Body of pancreas (tissue), 4 donors: ENCODE measurements around the gene SMCHD1. TPM values are rescaled to one million over a fixed set of nuclear protein-coding genes. Genes with fewer than 3 reads are reported as not detected.

ENCODE experiments used
- ATAC-seq: fragments of 150-250 bp; one replicate; pipeline ENCODE4 v1.9.1; 2016
- DNase-seq, 4 donors: peaks; one replicate each; pipeline ENCODE4 v3.0.0-alpha.2; 2019
- H3K27ac ChIP-seq, 4 donors: fragments of 200-600 bp; sonication (generic); 1 replicate in 3 of 4; 2 replicates in 1 of 4; pipeline versions ENCODE4 v1.5.1 to v1.6.1; 2016 to 2019; ENCODE audit warnings: mild to moderate bottlenecking in 1 of 4, mixed read lengths in 1 of 4, moderate library complexity in 1 of 4
- H3K27me3 ChIP-seq, 2 donors: fragments of 200-600 bp; sonication (generic); one replicate each; pipeline ENCODE4 v1.6.0; 2016; ENCODE audit warnings: mild to moderate bottlenecking in 1 of 2
- H3K36me3 ChIP-seq, 2 donors: fragments of 200-600 bp; sonication (generic); replicated peaks in 1 of 2; 2 replicates each; pipeline ENCODE4 v1.5.1; 2016; ENCODE audit warnings: low read depth in 2 of 2; ENCODE audit not compliant: insufficient read depth in 1 of 2
- H3K4me1 ChIP-seq: fragments of 200-600 bp; sonication (generic); one replicate; pipeline ENCODE4 v1.6.0; 2016
- H3K4me3 ChIP-seq, 2 donors: fragments of 200-600 bp; sonication (generic); 1 replicate in 1 of 2; 2 replicates in 1 of 2; pipeline ENCODE4 v1.5.1; 2016 to 2019
- H3K9me3 ChIP-seq, 3 donors: fragments of 200-600 bp; sonication (generic); 1 replicate in 2 of 3; 2 replicates in 1 of 3; pipeline ENCODE4 v1.5.1; 2016
- POLR2A ChIP-seq, 3 donors: fragments of 450-650 bp; IDR thresholded peaks; one replicate each; pipeline ENCODE4 v1.6.1; 2016; ENCODE audit warnings: antibody characterized with exemption in 3 of 3, mild to moderate bottlenecking in 2 of 3
- WGBS, 2 donors: methylation state at CpG; one replicate each; pipeline ENCODE4 v1.1.5; 2017; 5-methylcytosine and 5-hydroxymethylcytosine counted together
- intact Hi-C: fragments of 100-400 bp; cut with DNase I; formaldehyde crosslinking; loops from one replicate; pipeline ENCODE4 v1.15.1; 2023
- total RNA-seq, 2 donors: library from RNA; depleted of rRNA; stranded (reverse); fragments of >200 nt; gene quantifications; one replicate each; pipeline ENCODE4 v1.1.0, GENCODE V29; 2016
- TF ChIP-seq, protein P1 (sequence below), 7 experiments: fragments of 450-650 bp in 4 of 7; fragments of 200-600 bp in 3 of 7; sonication (generic) in 3 of 7; IDR thresholded peaks; one replicate each; pipeline ENCODE4 v1.5.1; 2016 to 2019; ENCODE audit warnings: antibody characterized with exemption in 7 of 7

SMCHD1 gene
- total RNA-seq, 2 donors from 2014 or later = 56.0 to 100 TPM

GRCh38 chr18:2758309-2758708 lies 102.8 kb downstream of the SMCHD1 start:
- TF ChIP-seq, protein P1, sequence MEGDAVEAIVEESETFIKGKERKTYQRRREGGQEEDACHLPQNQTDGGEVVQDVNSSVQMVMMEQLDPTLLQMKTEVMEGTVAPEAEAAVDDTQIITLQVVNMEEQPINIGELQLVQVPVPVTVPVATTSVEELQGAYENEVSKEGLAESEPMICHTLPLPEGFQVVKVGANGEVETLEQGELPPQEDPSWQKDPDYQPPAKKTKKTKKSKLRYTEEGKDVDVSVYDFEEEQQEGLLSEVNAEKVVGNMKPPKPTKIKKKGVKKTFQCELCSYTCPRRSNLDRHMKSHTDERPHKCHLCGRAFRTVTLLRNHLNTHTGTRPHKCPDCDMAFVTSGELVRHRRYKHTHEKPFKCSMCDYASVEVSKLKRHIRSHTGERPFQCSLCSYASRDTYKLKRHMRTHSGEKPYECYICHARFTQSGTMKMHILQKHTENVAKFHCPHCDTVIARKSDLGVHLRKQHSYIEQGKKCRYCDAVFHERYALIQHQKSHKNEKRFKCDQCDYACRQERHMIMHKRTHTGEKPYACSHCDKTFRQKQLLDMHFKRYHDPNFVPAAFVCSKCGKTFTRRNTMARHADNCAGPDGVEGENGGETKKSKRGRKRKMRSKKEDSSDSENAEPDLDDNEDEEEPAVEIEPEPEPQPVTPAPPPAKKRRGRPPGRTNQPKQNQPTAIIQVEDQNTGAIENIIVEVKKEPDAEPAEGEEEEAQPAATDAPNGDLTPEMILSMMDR (IDR thresholded peaks at IDR 0.05) = no peak
- no peak for TF ChIP-seq POLR2A (IDR thresholded peaks at IDR 0.05)
- Histone ChIP-seq H3K4me1 (no peaks in the 10 kb centered on the region), H3K36me3 (peaks cover 4 to 21% of the 10 kb centered on the region in 2 donors), H3K27ac (no peak overlapping the region), H3K27me3 (no peaks in the 10 kb centered on the region), H3K9me3 (no peaks in the 10 kb centered on the region), H3K4me3 (no peak overlapping the region)
- WGBS, 2 donors = 71 to 81% methylated on average over 1 of the region's 1 CpG
- ATAC-seq (no peak), DNase-seq (no peak)
- intact Hi-C loops = no loop called here

- intact Hi-C loops = no loop called here
- H3K27me3 ChIP-seq = no peaks in the 10 kb centered on the region
- DNase-seq = no peak
- peaks cover 0 to 53% of the 10 kb centered on the region in 2 donors for H3K36me3 ChIP-seq
- TF ChIP-seq, protein P1 (IDR thresholded peaks at IDR 0.05) = no peak
- no peak for TF ChIP-seq POLR2A (IDR thresholded peaks at IDR 0.05)
- no peak overlapping the region for H3K27ac ChIP-seq
- no peak overlapping the region for H3K4me3 ChIP-seq
- 90 to 93% methylated on average over 2 of the region's 2 CpGs for WGBS, 2 donors
- ATAC-seq = no peak
- no peaks in the 10 kb centered on the region for H3K4me1 ChIP-seq
- H3K9me3 ChIP-seq = no peaks in the 10 kb centered on the region
Measured at GRCh38 chr18:2774669-2775068, 119.1 kb downstream of the SMCHD1 start.

DNA sequence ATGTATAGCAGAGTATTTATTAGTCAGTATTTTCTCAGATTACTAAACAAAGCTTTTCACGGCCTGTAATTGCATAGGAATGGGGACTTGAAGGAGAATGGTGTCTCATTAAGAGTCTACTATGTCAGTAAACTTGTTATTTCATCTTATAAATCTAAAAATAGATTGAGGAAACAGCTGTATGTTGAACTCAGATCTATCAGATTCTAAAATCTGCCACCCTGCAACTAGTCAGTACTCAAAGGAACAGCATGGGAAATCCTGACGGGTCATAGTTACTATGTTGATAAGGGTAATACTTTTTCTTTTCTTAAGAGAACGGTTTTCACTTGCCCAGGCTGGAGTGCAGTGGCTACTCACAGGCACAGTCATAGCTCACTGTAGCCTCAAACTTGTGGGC lies 121.1 kb downstream of the SMCHD1 start:
- Histone ChIP-seq H3K9me3 (no peaks in the 10 kb centered on the region), H3K4me3 (no peak overlapping the region), H3K4me1 (no peaks in the 10 kb centered on the region), H3K36me3 (peaks cover 0 to 49% of the 10 kb centered on the region in 2 donors), H3K27me3 (no peaks in the 10 kb centered on the region), H3K27ac (no peak overlapping the region)
- 82 to 96% methylated on average over 3 of the region's 3 CpGs for WGBS, 2 donors
- TF ChIP-seq, protein P1 (IDR thresholded peaks at IDR 0.05) = no peak
- no peak for TF ChIP-seq POLR2A (IDR thresholded peaks at IDR 0.05)
- DNase-seq = no peak
- ATAC-seq = no peak
- intact Hi-C loops = no loop called here

GRCh38 chr18:2777241-2777640 lies 121.7 kb downstream of the SMCHD1 start:
- DNase-seq (no peak), ATAC-seq (no peak)
- Histone ChIP-seq H3K27me3 (no peaks in the 10 kb centered on the region), H3K9me3 (no peaks in the 10 kb centered on the region), H3K36me3 (peaks cover 0 to 48% of the 10 kb centered on the region in 2 donors), H3K4me1 (no peaks in the 10 kb centered on the region), H3K27ac (no peak overlapping the region), H3K4me3 (no peak overlapping the region)
- TF ChIP-seq, protein P1 (IDR thresholded peaks at IDR 0.05) = no peak
- no peak for TF ChIP-seq POLR2A (IDR thresholded peaks at IDR 0.05)
- intact Hi-C loops = no loop called here

- Histone ChIP-seq H3K27ac (no peak overlapping the region), H3K27me3 (no peaks in the 10 kb centered on the region), H3K4me3 (no peak overlapping the region), H3K9me3 (no peaks in the 10 kb centered on the region), H3K36me3 (peaks cover 0 to 38% of the 10 kb centered on the region in 2 donors), H3K4me1 (no peaks in the 10 kb centered on the region)
- intact Hi-C loops = no loop called here
- DNase-seq (no peak), ATAC-seq (no peak)
- no peak for TF ChIP-seq POLR2A (IDR thresholded peaks at IDR 0.05)
- TF ChIP-seq, protein P1 (IDR thresholded peaks at IDR 0.05) = no peak
- 43 to 54% methylated on average over 3 of the region's 3 CpGs for WGBS, 2 donors
Measured at GRCh38 chr18:2780750-2781149, 125.2 kb downstream of the SMCHD1 start.
